HT-29 (cell line): ENCODE data around the gene PRKCD. TPM values are rescaled to one million over a fixed set of nuclear protein-coding genes. Genes with fewer than 3 reads are reported as not detected.

ENCODE experiments used
- DNase-seq: peaks from one replicate; pipeline ENCODE4 v3.0.0-alpha.2; 2015; ENCODE audit warnings: low spot score
- total RNA-seq: library from RNA; depleted of rRNA; stranded (reverse); fragments of >200 nt; shearing (Covaris generic); gene quantifications from 2 replicates; pipeline ENCODE4 v1.2.3, GENCODE V29; 2014

Gene PRKCD
- total RNA-seq, 1 experiment from 2014 or later, result 5.9 TPM

- peak; percentile 48 for DNase-seq
These were observed 6.1 kb upstream of the PRKCD start for GRCh38 chr3:53154881-53155285.

GRCh38 chr3:53155760-53156159 lies 5.2 kb upstream of the PRKCD start:
- peak; percentile 90 for DNase-seq

GRCh38 chr3:53156368-53156834 lies 4.6 kb upstream of the PRKCD start:
- peak; percentile 20 for DNase-seq

GRCh38 chr3:53157974-53158580 lies 2.9 kb upstream of the PRKCD start:
- DNase-seq, result no peak

- DNase-seq, result no peak
These were observed 2.2 kb upstream of the PRKCD start for GRCh38 chr3:53158765-53159155.

- peak; percentile 65 for DNase-seq
These were observed 1.6 kb upstream of the PRKCD start for GRCh38 chr3:53159156-53160060.

GRCh38 chr3:53160061-53160659 lies 849 bp upstream of the PRKCD start:
- DNase-seq, result no peak

- DNase-seq, result no peak
These were observed 426 bp downstream of the PRKCD start for GRCh38 chr3:53161450-53161819.

GRCh38 chr3:53161820-53162671 lies 1.0 kb downstream of the PRKCD start:
- DNase-seq, result peak; percentile 10

- peak; percentile 31 for DNase-seq
These were observed 1.8 kb downstream of the PRKCD start for GRCh38 chr3:53162672-53163443.

GRCh38 chr3:53163444-53164387 lies 2.7 kb downstream of the PRKCD start:
- no peak for DNase-seq

GRCh38 chr3:53164911-53165310 lies 3.9 kb downstream of the PRKCD start:
- no peak for DNase-seq

- DNase-seq, result no peak
These were observed 5.2 kb downstream of the PRKCD start for GRCh38 chr3:53166206-53166605.

- peak; percentile 49 for DNase-seq
These were observed 5.8 kb downstream of the PRKCD start for GRCh38 chr3:53166781-53167291.

GRCh38 chr3:53167418-53168174 lies 6.6 kb downstream of the PRKCD start:
- DNase-seq, result no peak

- DNase-seq, result no peak
These were observed 7.3 kb downstream of the PRKCD start for GRCh38 chr3:53168175-53168923.

- DNase-seq, result no peak
These were observed 8.2 kb downstream of the PRKCD start for GRCh38 chr3:53169045-53169831.
